ENCODE results near the gene MYO6.

- TF ChIP-seq, protein P1, sequence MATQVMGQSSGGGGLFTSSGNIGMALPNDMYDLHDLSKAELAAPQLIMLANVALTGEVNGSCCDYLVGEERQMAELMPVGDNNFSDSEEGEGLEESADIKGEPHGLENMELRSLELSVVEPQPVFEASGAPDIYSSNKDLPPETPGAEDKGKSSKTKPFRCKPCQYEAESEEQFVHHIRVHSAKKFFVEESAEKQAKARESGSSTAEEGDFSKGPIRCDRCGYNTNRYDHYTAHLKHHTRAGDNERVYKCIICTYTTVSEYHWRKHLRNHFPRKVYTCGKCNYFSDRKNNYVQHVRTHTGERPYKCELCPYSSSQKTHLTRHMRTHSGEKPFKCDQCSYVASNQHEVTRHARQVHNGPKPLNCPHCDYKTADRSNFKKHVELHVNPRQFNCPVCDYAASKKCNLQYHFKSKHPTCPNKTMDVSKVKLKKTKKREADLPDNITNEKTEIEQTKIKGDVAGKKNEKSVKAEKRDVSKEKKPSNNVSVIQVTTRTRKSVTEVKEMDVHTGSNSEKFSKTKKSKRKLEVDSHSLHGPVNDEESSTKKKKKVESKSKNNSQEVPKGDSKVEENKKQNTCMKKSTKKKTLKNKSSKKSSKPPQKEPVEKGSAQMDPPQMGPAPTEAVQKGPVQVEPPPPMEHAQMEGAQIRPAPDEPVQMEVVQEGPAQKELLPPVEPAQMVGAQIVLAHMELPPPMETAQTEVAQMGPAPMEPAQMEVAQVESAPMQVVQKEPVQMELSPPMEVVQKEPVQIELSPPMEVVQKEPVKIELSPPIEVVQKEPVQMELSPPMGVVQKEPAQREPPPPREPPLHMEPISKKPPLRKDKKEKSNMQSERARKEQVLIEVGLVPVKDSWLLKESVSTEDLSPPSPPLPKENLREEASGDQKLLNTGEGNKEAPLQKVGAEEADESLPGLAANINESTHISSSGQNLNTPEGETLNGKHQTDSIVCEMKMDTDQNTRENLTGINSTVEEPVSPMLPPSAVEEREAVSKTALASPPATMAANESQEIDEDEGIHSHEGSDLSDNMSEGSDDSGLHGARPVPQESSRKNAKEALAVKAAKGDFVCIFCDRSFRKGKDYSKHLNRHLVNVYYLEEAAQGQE (IDR thresholded peaks at IDR 0.05; ENCODE audit: low read depth), result no peak
- no peak for TF ChIP-seq EP300 (IDR thresholded peaks at IDR 0.05; ENCODE audit: borderline replicate concordance)
- TF ChIP-seq CEBPB (IDR thresholded peaks at IDR 0.05), result no peak
- no peak for TF ChIP-seq TCF12 (IDR thresholded peaks at IDR 0.05; ENCODE audit: low read depth)
- no peak for TF ChIP-seq TAF1 (IDR thresholded peaks at IDR 0.05; ENCODE audit: low read depth)
- no peak for TF ChIP-seq MAX (IDR thresholded peaks at IDR 0.05)
- TF ChIP-seq, protein P2, sequence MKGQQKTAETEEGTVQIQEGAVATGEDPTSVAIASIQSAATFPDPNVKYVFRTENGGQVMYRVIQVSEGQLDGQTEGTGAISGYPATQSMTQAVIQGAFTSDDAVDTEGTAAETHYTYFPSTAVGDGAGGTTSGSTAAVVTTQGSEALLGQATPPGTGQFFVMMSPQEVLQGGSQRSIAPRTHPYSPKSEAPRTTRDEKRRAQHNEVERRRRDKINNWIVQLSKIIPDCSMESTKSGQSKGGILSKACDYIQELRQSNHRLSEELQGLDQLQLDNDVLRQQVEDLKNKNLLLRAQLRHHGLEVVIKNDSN (IDR thresholded peaks at IDR 0.05), result no peak
- TF ChIP-seq RAD21 (IDR thresholded peaks at IDR 0.05; ENCODE audit: low read depth), result no peak
- no peak for TF ChIP-seq FOXM1 (IDR thresholded peaks at IDR 0.05; ENCODE audit: borderline replicate concordance, low read depth)
- no peak for TF ChIP-seq YY1 (IDR thresholded peaks at IDR 0.05; ENCODE audit: low read depth)
- TF ChIP-seq TEAD4 (IDR thresholded peaks at IDR 0.05), result no peak
- TF ChIP-seq ZBTB7A (IDR thresholded peaks at IDR 0.05; ENCODE audit: low read depth), result no peak
Observed at GRCh38 chr6:75843396-75843795, 94.4 kb downstream of the MYO6 start.

Measured in Ishikawa (cell line).